Lung (tissue), 12 donors: ENCODE results near the gene ADIPOQ. TPM values are rescaled to one million over a fixed set of nuclear protein-coding genes. Genes with fewer than 3 reads are reported as not detected.
"Not testable (repeated sequence)": the region's sequence is repeated elsewhere in the genome, so short reads cannot be mapped to it uniquely, and the experiment has no call there.

ENCODE experiments used
- ATAC-seq: fragments of 200-7000 bp; cut with Tn5 transposase; one replicate; pipeline ENCODE4 v1.9.1; 2020; ENCODE audit warnings: moderate number of reproducible peaks; ENCODE audit not compliant: insufficient read depth, low FRiP score
- DNase-seq, 3 donors: peaks; one replicate each; pipeline ENCODE4 v3.0.0-alpha.2; 2013 to 2017
- H3K27ac ChIP-seq, 2 donors: one replicate each; pipeline ENCODE4 v1.5.1; 2013; ENCODE audit warnings: mild to moderate bottlenecking in 2 of 2, moderate library complexity in 2 of 2, control low read depth in 1 of 2, inconsistent platforms in 1 of 2, low read depth in 1 of 2, low read length in 1 of 2
- H3K27me3 ChIP-seq, 3 donors: one replicate each; pipeline ENCODE4 v1.5.1; 2013; ENCODE audit warnings: low read length in 2 of 3; ENCODE audit not compliant: control insufficient read depth in 3 of 3, insufficient read depth in 3 of 3
- H3K36me3 ChIP-seq, 4 donors: one replicate each; pipeline ENCODE4 v1.5.1; 2013; ENCODE audit warnings: low read length in 4 of 4, mild to moderate bottlenecking in 1 of 4, moderate library complexity in 1 of 4; ENCODE audit not compliant: control insufficient read depth in 4 of 4, insufficient read depth in 4 of 4
- H3K4me1 ChIP-seq, 5 donors: one replicate each; pipeline ENCODE4 v1.5.1; 2013; ENCODE audit warnings: low read length in 5 of 5, mild to moderate bottlenecking in 2 of 5, moderate library complexity in 1 of 5; ENCODE audit not compliant: control insufficient read depth in 5 of 5, insufficient read depth in 5 of 5
- H3K4me3 ChIP-seq: one replicate; pipeline ENCODE4 v1.5.1; 2013; ENCODE audit warnings: mild to moderate bottlenecking, control low read depth, moderate library complexity
- H3K9ac ChIP-seq, 2 donors: one replicate each; pipeline ENCODE4 v1.5.1; 2013; ENCODE audit warnings: low read length in 2 of 2, control low read depth in 1 of 2; ENCODE audit not compliant: insufficient read depth in 1 of 2
- H3K9me3 ChIP-seq, 4 donors: one replicate each; pipeline ENCODE4 v1.5.1; 2013; ENCODE audit warnings: low read length in 3 of 4, mild to moderate bottlenecking in 1 of 4, moderate library complexity in 1 of 4; ENCODE audit not compliant: control insufficient read depth in 4 of 4, insufficient read depth in 3 of 4
- CTCF ChIP-seq: IDR thresholded peaks from 2 replicates; pipeline ENCODE4 v1.5.1; 2012; ENCODE audit warnings: mild to moderate bottlenecking; ENCODE audit errors: control extremely low read depth, extremely low read depth
- WGBS, 2 donors: extraction: QIAGEN DNeasy Blood & Tissue Kit; methylation state at CpG; one replicate each; pipeline ENCODE4 v1.1.7; 2013; 5-methylcytosine and 5-hydroxymethylcytosine counted together
- polyA plus RNA-seq, 2 donors: library from polyadenylated mRNA; stranded (reverse); fragments of 200-250 nt; gene quantifications; one replicate each; pipeline ENCODE4 v1.2.1, GENCODE V29; 2013
- total RNA-seq, 2 donors: library from RNA; depleted of rRNA in 1 of 2; stranded (reverse); fragments of >200 nt in 1 of 2; gene quantifications; one replicate each; pipeline ENCODE4 v1.2.1, GENCODE V29; 2014 to 2021
- donor health status: control.
- donor health status: control.
- donor health status: Bipolar disorder and iron deficiency.
- donor health status: healthy.
- donor health status: DM: yes; HTN: yes; CAD: no.

The ADIPOQ gene
- total and polyA plus RNA-seq, 4 donors, result 0.01 to 0.09 TPM; not detected in 2

DNA sequence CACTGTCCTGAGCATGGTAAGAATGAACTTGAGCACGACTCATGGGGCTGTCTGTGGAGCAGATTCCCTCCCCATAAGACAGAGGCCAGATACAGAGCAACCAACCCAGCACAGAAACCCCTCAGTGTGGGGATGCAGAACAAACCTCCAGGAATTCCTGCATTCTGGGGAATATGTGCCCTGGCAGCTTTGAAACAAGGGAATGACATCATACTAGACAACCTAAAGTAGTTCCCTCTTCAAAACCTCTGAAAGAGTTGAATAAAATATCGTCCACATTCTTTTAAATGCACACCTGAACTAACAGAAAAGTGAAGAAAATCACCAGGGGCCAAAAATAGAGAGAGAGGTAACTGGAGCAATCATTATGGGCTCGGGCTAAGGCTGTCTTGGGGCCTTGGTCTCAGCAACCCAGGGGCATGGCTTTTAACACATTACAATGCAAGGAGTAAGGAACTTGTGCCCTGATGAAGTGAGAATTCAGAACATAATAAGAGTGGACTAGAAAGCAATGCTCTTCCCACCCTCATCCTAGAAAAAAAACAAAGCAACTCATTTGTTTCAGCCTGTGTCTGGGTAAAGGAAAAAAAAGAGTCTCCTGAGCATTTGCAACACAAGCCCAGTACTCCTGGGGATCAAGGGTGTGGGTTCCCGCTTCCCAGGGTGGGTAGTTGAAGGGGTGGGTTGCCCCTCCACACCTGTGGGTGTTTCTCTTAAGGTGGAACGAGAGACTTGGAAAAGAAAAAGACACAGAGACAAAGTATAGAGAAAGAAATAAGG is 43.9 kb downstream of the ADIPOQ start:
- ATAC-seq (no peak), DNase-seq (peak in 1 of 3 donors; percentile 9)
- Histone ChIP-seq H3K27ac (no peak overlapping the region), H3K4me3 (no peak overlapping the region), H3K9ac (no peak overlapping the region), H3K4me1 (peaks cover 0 to 9% (median 0%) of the 10 kb centered on the region in 5 donors), H3K9me3 (no peaks in the 10 kb centered on the region), H3K27me3 (no peaks in the 10 kb centered on the region), H3K36me3 (no peaks in the 10 kb centered on the region)
- WGBS, 2 donors, result 89 to 92% methylated on average over 5 of the region's 5 CpGs
- no peak for TF ChIP-seq CTCF

GRCh38 chr3:186887507-186887938 is 45.0 kb downstream of the ADIPOQ start:
- H3K4me1 ChIP-seq, H3K27ac ChIP-seq, H3K9me3 ChIP-seq, DNase-seq, ATAC-seq, H3K4me3 ChIP-seq, H3K27me3 ChIP-seq, H3K36me3 ChIP-seq, H3K9ac ChIP-seq: not testable (repeated sequence)
- WGBS, 2 donors, result 67 to 80% methylated on average over 2 of the region's 5 CpGs

- H3K9me3 ChIP-seq, result no peaks in the 10 kb centered on the region
- no peak for DNase-seq
- TF ChIP-seq CTCF, result no peak
- no peak overlapping the region for H3K4me3 ChIP-seq
- H3K36me3 ChIP-seq, result no peaks in the 10 kb centered on the region
- H3K27me3 ChIP-seq, result no peaks in the 10 kb centered on the region
- H3K9ac ChIP-seq, result no peak overlapping the region
- WGBS, 2 donors, result 9 to 22% methylated on average over 6 of the region's 6 CpGs
- H3K27ac ChIP-seq, result peak overlapping the region in 1 of 2 donors; percentile 61
- peaks cover 0 to 9% (median 0%) of the 10 kb centered on the region in 5 donors for H3K4me1 ChIP-seq
- ATAC-seq, result no peak
Observed at GRCh38 chr3:186888569-186888968, 46.1 kb downstream of the ADIPOQ start.

DNA sequence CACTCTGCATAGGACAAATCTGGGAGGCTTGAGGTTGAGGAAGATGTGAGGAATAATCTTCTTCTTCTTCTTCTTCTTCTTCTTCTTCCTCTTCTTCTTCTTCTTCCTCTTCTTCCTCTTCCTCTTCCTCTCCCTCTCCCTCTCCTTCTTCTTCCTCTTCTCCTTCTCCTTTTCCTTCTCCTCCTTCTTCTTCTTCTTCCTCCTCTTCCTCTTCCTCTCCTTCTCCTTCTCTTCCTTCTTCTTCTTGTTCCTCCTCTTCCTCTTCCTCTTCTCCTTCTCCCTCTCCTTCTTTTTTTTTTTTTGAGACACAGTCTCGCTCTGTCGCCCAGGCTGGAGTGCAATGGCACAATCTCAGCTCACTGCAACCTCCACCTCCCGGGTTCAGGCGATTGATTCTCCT is 47.2 kb downstream of the ADIPOQ start:
- 95 to 98% methylated on average over 4 of the region's 4 CpGs for WGBS, 2 donors
- not testable (repeated sequence) for H3K27me3 ChIP-seq, H3K9me3 ChIP-seq, H3K27ac ChIP-seq, ATAC-seq, H3K9ac ChIP-seq, H3K4me3 ChIP-seq, H3K36me3 ChIP-seq, H3K4me1 ChIP-seq, DNase-seq
